CD4-positive, alpha-beta T cell treated with Interleukin-21 for 1 hour (primary cell): ENCODE measurements around the gene DPP8.
"Not testable (repeated sequence)": the region's sequence is repeated elsewhere in the genome, so short reads cannot be mapped to it uniquely, and the experiment has no call there.

Experiments
- DNase-seq: peaks from one replicate; pipeline ENCODE4 v3.0.0-alpha.2; 2020

DPP8 gene

GRCh38 chr15:65521350-65521749 is 3.9 kb upstream of the DPP8 start:
- DNase-seq: no peak

GRCh38 chr15:65518633-65519285 is 1.3 kb upstream of the DPP8 start:
- no peak for DNase-seq

- no peak for DNase-seq
Observed at GRCh38 chr15:65517866-65518207, 348 bp upstream of the DPP8 start.

GRCh38 chr15:65512807-65513416 is 4.6 kb downstream of the DPP8 start:
- DNase-seq: peak; percentile 54

GRCh38 chr15:65512189-65512588 is 5.3 kb downstream of the DPP8 start:
- no peak for DNase-seq

- no peak for DNase-seq
Observed at GRCh38 chr15:65509321-65509720, 8.2 kb downstream of the DPP8 start.

- no peak for DNase-seq
Observed at GRCh38 chr15:65494076-65494475, 23.4 kb downstream of the DPP8 start.

- DNase-seq: no peak
Observed at GRCh38 chr15:65484876-65485275, 32.6 kb downstream of the DPP8 start.

GRCh38 chr15:65476903-65477302 is 40.6 kb downstream of the DPP8 start:
- no peak for DNase-seq

- DNase-seq: no peak
Observed at GRCh38 chr15:65470866-65471265, 46.6 kb downstream of the DPP8 start.

GRCh38 chr15:65468229-65468909 is 49.1 kb downstream of the DPP8 start:
- DNase-seq: no peak

GRCh38 chr15:65466901-65467300 is 50.6 kb downstream of the DPP8 start:
- no peak for DNase-seq

GRCh38 chr15:65463096-65463495 is 54.4 kb downstream of the DPP8 start:
- DNase-seq: not testable (repeated sequence)

GRCh38 chr15:65460741-65461347 is 56.6 kb downstream of the DPP8 start:
- no peak for DNase-seq

- DNase-seq: not testable (repeated sequence)
Observed at GRCh38 chr15:65455256-65455655, 62.2 kb downstream of the DPP8 start.

- no peak for DNase-seq
Observed at GRCh38 chr15:65451989-65452388, 65.5 kb downstream of the DPP8 start.

GRCh38 chr15:65450556-65450955 is 66.9 kb downstream of the DPP8 start:
- no peak for DNase-seq

- no peak for DNase-seq
Observed at GRCh38 chr15:65447145-65447544, 70.3 kb downstream of the DPP8 start.

- no peak for DNase-seq
Observed at GRCh38 chr15:65434201-65434600, 83.3 kb downstream of the DPP8 start.

- DNase-seq: no peak
Observed at GRCh38 chr15:65431731-65432130, 85.8 kb downstream of the DPP8 start.

- no peak for DNase-seq
Observed at GRCh38 chr15:65426216-65426853, 91.2 kb downstream of the DPP8 start.

GRCh38 chr15:65424683-65425082 is 92.8 kb downstream of the DPP8 start:
- no peak for DNase-seq

- no peak for DNase-seq
Observed at GRCh38 chr15:65423976-65424679, 93.4 kb downstream of the DPP8 start.
